Activated naive CD4-positive, alpha-beta T cell treated with anti-CD3 and anti-CD28 coated beads for 36 hours (primary cell): Measurements from ENCODE around the gene TRNAU1AP. TPM values are rescaled to one million over a fixed set of nuclear protein-coding genes. Genes with fewer than 3 reads are reported as not detected.
"Not testable (repeated sequence)": the region's sequence is repeated elsewhere in the genome, so short reads cannot be mapped to it uniquely, and the experiment has no call there.

Source experiments
- CTCF ChIA-PET: fragments of 350-600 bp; sonication (Branson Sonifier 250); formaldehyde crosslinking; loops from one replicate; lab custom pipeline; 2021; ENCODE audit warnings: antibody characterized with exemption; lab: Charles Lee
- DNase-seq: peaks from one replicate; pipeline ENCODE4 v3.0.0-alpha.2; 2020
- H3K27ac Mint-ChIP-seq: one replicate; pipeline ENCODE4 v1.8.0; 2021; ENCODE audit warnings: mild to moderate bottlenecking, mixed read lengths
- H3K27me3 Mint-ChIP-seq: one replicate; pipeline ENCODE4 v1.8.0; 2021; ENCODE audit warnings: low read depth, mixed read lengths
- H3K36me3 Mint-ChIP-seq: one replicate; pipeline ENCODE4 v1.8.0; 2021; ENCODE audit warnings: low read depth, mixed read lengths
- H3K4me1 Mint-ChIP-seq: one replicate; pipeline ENCODE4 v1.8.0; 2021; ENCODE audit warnings: low read depth, mixed read lengths
- H3K4me3 Mint-ChIP-seq: one replicate; pipeline ENCODE4 v1.8.0; 2021; ENCODE audit warnings: mild to moderate bottlenecking, moderate library complexity, mixed read lengths
- H3K9me3 Mint-ChIP-seq: one replicate; pipeline ENCODE4 v1.8.0; 2021; ENCODE audit warnings: mixed read lengths
- intact Hi-C: fragments of 100-400 bp; cut with micrococcal nuclease; formaldehyde crosslinking; loops from one replicate; pipeline ENCODE4 v1.15.1; 2023
- total RNA-seq, 2 experiments: library from RNA; stranded (reverse); gene quantifications; one replicate each; pipeline ENCODE4 v1.2.3, GENCODE V29; 2021

Gene TRNAU1AP
- total RNA-seq, 2 experiments from 2014 or later, result 36.7 to 39.4 TPM

DNA sequence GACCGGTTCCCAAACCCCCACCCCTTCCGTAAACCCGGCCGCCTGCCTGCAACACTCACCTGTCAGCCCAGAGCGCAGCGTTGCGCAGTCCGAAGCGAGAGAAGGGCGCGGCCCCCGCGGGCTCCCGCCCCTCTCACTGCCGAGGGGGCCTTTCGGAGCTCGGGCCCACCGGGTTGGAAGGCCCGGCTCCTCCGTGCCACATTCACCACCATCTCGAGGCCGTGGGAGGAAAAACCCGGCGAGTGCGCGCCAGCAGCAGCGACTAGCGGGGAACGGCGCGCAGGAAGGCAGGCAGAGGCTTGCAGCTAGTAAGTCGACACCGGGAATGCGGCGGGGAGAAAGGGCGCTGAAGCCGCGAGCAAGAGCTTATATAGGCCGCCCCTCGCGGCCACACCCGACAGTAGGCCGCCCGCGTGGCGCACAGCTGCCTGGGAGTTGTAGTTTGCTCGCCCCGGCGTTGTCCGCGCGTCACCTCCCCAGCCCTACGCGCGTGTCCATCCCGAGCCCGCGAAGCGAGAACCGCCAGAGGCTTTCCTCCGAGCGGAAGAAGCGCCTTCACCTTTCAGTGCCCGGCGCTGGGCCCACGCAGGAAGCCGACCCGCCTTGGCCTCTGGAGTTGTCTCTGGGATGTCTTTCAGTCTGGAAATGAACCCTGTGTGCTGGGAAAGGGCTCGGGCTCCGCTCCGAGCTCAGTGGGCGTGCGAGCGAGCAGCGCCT lies 28.8 kb downstream of the TRNAU1AP start:
- CTCF ChIA-PET, result interaction anchor here (0.6 to 1.9 kb wide), 7 partner anchors 22 to 333 kb away, joined by 3 to 8 read pairs (median 5); partner anchors contain the start of gene TRNAU1AP
- no peaks in the 10 kb centered on the region for H3K27me3 Mint-ChIP-seq
- H3K9me3 Mint-ChIP-seq, result no peaks in the 10 kb centered on the region
- intact Hi-C loops, result loop anchor here (1.0 to 5.0 kb wide), 9 partner anchors 28 to 334 kb away; partner anchors contain the start of genes GMEB1, MED18, PHACTR4 and TAF12
- peaks cover 29% of the 10 kb centered on the region for H3K4me1 Mint-ChIP-seq
- H3K4me3 Mint-ChIP-seq, result peak overlapping the region; percentile 98
- peak overlapping the region; percentile 94 for H3K27ac Mint-ChIP-seq
- peak; percentile 94 for DNase-seq
- H3K36me3 Mint-ChIP-seq, result peaks cover 45% of the 10 kb centered on the region

GRCh38 chr1:28582248-28582615 lies 29.3 kb downstream of the TRNAU1AP start:
- Mint-ChIP-seq H3K4me3 (peak overlapping the region; percentile 98), H3K36me3 (peaks cover 42% of the 10 kb centered on the region), H3K27ac (peak overlapping the region; percentile 94), H3K4me1 (peaks cover 29% of the 10 kb centered on the region), H3K9me3 (no peaks in the 10 kb centered on the region), H3K27me3 (no peaks in the 10 kb centered on the region)
- CTCF ChIA-PET, result interaction anchor here (1.2 to 1.9 kb wide), 5 partner anchors 22 to 334 kb away, joined by 3 to 8 read pairs (median 5); partner anchors contain the start of gene TRNAU1AP
- DNase-seq, result no peak
- intact Hi-C loops, result loop anchor here (1.0 to 5.0 kb wide), 3 partner anchors 154 to 335 kb away; partner anchors contain the start of genes PHACTR4 and YTHDF2

DNA sequence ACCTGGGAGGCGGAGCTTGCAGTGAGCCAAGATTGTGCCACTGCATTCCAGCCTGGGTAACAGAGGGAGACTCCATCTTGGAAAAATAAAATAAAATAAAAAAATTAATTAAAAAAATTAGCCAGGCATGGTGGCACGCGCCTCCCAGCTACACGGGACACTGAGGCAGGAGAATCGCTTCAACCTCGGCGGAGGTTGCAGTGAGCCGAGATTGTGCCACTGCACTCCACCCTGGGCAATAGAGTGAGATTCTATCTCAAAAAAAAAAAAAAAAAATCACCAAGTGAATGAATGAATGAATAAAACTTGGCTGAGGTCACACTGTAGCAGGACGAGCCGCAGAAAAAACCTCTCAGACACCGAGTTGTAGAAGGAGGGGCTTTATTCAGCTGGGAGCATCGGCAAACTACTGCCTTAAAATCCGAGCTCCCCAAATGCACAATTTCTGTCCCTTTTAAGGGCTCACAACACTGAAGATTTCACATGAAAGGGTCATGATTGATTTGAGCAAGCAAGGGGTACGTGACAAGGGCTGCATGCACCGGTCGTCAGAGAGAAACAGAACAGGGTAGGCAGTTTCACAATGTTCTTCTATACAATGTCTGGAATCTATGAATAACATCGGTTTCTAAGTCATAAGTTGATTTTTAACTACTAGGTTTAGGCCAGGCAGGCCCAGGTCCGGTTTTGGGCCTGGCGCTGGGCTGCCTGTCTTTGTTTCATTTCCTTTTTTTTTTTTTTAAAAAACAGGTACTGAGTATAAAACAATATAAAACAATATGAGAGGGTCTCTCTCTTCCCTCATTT lies 33.9 kb downstream of the TRNAU1AP start:
- intact Hi-C loops, H3K27me3 Mint-ChIP-seq, H3K36me3 Mint-ChIP-seq, H3K27ac Mint-ChIP-seq, H3K4me3 Mint-ChIP-seq, H3K4me1 Mint-ChIP-seq, DNase-seq, H3K9me3 Mint-ChIP-seq: not testable (repeated sequence)
- CTCF ChIA-PET, result interaction anchor here (0.6 to 0.8 kb wide), 3 partner anchors 223 to 377 kb away, joined by 3 to 6 read pairs (median 3); no protein-coding TSS in a partner anchor

- Mint-ChIP-seq H3K36me3 (peaks cover 8% of the 10 kb centered on the region), H3K4me1 (peaks cover 9% of the 10 kb centered on the region), H3K4me3 (peak within 1 kb of the TSS; percentile 66), H3K27ac (no peak within 1 kb of the TSS), H3K9me3 (no peaks in the 10 kb centered on the region), H3K27me3 (peaks cover 14% of the 10 kb centered on the region)
- CTCF ChIA-PET, result no interaction called here
- intact Hi-C loops, result no loop called here
- DNase-seq, result no peak
These were observed 38.9 kb downstream of the TRNAU1AP start, which contains the start of gene RAB42 for GRCh38 chr1:28591708-28592320. Gene RAB42 (plus strand): TSS chr1:28592265. CDS start chr1:28592512, 247 bp downstream.

- Mint-ChIP-seq H3K9me3 (no peaks in the 10 kb centered on the region), H3K36me3 (peaks cover 8% of the 10 kb centered on the region), H3K4me3 (peak overlapping the region; percentile 66), H3K27ac (no peak overlapping the region), H3K27me3 (peaks cover 14% of the 10 kb centered on the region), H3K4me1 (peaks cover 9% of the 10 kb centered on the region)
- CTCF ChIA-PET, result no interaction called here
- no peak for DNase-seq
- intact Hi-C loops, result no loop called here
These were observed 39.6 kb downstream of the TRNAU1AP start for GRCh38 chr1:28592321-28593071.

- CTCF ChIA-PET, H3K4me3 Mint-ChIP-seq, H3K27ac Mint-ChIP-seq, H3K4me1 Mint-ChIP-seq, H3K9me3 Mint-ChIP-seq, H3K36me3 Mint-ChIP-seq, DNase-seq, intact Hi-C loops: not testable (repeated sequence)
- peaks cover 14% of the 10 kb centered on the region for H3K27me3 Mint-ChIP-seq
These were observed 41.1 kb downstream of the TRNAU1AP start for GRCh38 chr1:28593988-28594356.

- H3K4me3 Mint-ChIP-seq, H3K4me1 Mint-ChIP-seq, H3K27ac Mint-ChIP-seq, H3K9me3 Mint-ChIP-seq, H3K36me3 Mint-ChIP-seq, DNase-seq, CTCF ChIA-PET, intact Hi-C loops: not testable (repeated sequence)
- H3K27me3 Mint-ChIP-seq, result peaks cover 14% of the 10 kb centered on the region
These were observed 42.0 kb downstream of the TRNAU1AP start for GRCh38 chr1:28594686-28595411.

GRCh38 chr1:28595412-28596191 lies 42.7 kb downstream of the TRNAU1AP start:
- no peaks in the 10 kb centered on the region for H3K9me3 Mint-ChIP-seq
- intact Hi-C loops, result no loop called here
- peaks cover 9% of the 10 kb centered on the region for H3K36me3 Mint-ChIP-seq
- H3K27me3 Mint-ChIP-seq, result peaks cover 14% of the 10 kb centered on the region
- CTCF ChIA-PET, result no interaction called here
- H3K27ac Mint-ChIP-seq, result no peak overlapping the region
- H3K4me1 Mint-ChIP-seq, result peaks cover 9% of the 10 kb centered on the region
- no peak overlapping the region for H3K4me3 Mint-ChIP-seq
- DNase-seq, result no peak

DNA sequence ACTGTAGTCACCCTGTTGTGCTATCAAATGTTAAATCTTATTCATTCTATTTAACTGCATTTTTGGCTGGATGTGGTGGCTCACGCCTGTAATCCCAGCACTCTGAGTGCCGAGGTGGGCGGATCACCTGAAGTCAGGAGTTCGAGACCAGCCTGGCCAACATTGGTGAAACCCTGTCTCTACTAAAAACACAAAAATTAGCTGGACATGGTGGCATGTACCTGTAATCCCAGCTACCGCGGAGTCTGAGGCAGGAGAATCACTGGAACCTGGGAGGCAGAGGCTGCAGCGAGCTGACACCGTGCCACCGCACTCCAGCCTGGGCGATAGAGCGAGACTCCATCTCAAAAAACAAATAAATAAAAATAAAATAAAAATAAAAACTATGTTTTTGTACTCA lies 43.4 kb downstream of the TRNAU1AP start:
- not testable (repeated sequence) for H3K4me3 Mint-ChIP-seq, H3K27ac Mint-ChIP-seq, DNase-seq

DNA sequence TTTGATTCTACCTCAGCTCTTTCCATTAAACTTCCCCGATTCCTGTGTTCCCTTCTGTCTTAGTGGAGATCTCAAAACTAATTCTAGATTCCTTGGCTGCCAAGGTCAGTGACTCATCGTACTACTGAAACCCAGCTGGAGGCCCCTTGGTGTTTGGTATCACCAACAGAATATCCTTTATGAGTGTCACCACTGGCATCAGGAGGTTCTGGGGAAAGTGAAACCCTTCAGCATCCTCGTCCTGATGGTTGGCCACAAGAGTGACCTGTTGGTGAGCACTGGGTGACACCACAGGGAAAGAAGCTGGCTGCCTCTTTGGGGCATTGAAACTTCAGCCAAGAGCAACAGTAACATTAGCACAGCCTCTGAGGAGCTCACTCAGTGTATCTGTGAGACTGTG lies 48.8 kb downstream of the TRNAU1AP start:
- peak; percentile 30 for DNase-seq
- Mint-ChIP-seq H3K36me3 (peaks cover 20% of the 10 kb centered on the region), H3K27ac (no peak overlapping the region), H3K4me3 (no peak overlapping the region), H3K4me1 (no peaks in the 10 kb centered on the region), H3K9me3 (no peaks in the 10 kb centered on the region), H3K27me3 (no peaks in the 10 kb centered on the region)
- CTCF ChIA-PET, result interaction anchor here (0.6 to 1.2 kb wide), 2 partner anchors 17 to 138 kb away, joined by 3 to 4 read pairs; no protein-coding TSS in a partner anchor
- intact Hi-C loops, result loop anchor here (1.0 to 2.0 kb wide), 3 partner anchors 192 to 353 kb away; no protein-coding TSS in a partner anchor

More for the DNA sequence above, 43.4 kb downstream of the TRNAU1AP start:
- intact Hi-C loops, CTCF ChIA-PET, H3K9me3 Mint-ChIP-seq, H3K4me1 Mint-ChIP-seq: not testable (repeated sequence)
- peaks cover 14% of the 10 kb centered on the region for H3K27me3 Mint-ChIP-seq
- peaks cover 10% of the 10 kb centered on the region for H3K36me3 Mint-ChIP-seq
